ENCODE data around the gene MMP17. TPM values are rescaled to one million over a fixed set of nuclear protein-coding genes. Genes with fewer than 3 reads are reported as not detected.
A peak's percentile ranks its signal among the peaks of the same experiment; 100 is the strongest.

The MMP17 gene
- 1 to 10 TPM; 3.1 to 7.1 (median 5.9) TPM for total RNA-seq

DNA sequence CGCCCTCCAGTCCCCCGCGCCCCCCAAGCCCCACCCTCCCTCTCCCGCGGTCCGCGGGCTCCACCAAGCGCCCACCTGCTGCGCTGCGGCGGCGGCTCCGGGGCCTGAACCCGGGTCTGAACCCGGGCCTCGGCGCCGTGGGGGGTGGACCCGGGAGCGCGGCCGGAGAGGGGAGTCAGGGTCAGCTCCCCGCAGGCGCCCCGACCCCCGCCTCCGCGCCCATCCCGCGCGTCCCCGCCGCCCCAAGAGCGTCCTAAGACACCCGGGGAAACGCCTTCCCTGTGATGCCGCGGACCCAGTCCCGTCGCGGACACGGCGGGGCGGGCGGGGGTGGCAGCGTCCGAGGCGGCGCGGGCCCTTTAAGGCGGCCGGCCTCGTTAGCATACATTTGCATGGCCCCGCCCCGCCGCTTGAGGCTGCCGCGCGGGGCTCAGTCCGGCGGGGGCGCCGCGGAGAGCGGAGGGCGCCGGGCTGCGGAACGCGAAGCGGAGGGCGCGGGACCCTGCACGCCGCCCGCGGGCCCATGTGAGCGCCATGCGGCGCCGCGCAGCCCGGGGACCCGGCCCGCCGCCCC lies at the start of gene MMP17:
Gene MMP17 (plus strand): TSS at position 433 of the 574 bp plus-strand sequence. CDS start 102 bp downstream, at position 535.
- Histone ChIP-seq H3K9me3 (no peaks in the 10 kb centered on the region), H3K27me3 (peaks cover 2 to 45% (median 28%) of the 10 kb centered on the region in 4 donors), H3K36me3 (no peaks in the 10 kb centered on the region), H3K4me1 (peaks cover 34 to 51% (median 37%) of the 10 kb centered on the region in 4 donors), H3K27ac (peak within 1 kb of the TSS in 1 of 4 donors; percentile 9), H3K4me3 (peak within 1 kb of the TSS; percentile 24 to 53 (median 48))
- ATAC-seq (ENCODE audit: low FRiP score in 2 of 2) (peak in 1 of 2 donors; percentile 76), DNase-seq (peak; percentile 45 to 90)
- 4% methylated on average over 26 of the region's 86 CpGs; no CpG with 5 or more reads in 1 of the 2 donors for WGBS, 2 donors
- TF ChIP-seq, protein P1, sequence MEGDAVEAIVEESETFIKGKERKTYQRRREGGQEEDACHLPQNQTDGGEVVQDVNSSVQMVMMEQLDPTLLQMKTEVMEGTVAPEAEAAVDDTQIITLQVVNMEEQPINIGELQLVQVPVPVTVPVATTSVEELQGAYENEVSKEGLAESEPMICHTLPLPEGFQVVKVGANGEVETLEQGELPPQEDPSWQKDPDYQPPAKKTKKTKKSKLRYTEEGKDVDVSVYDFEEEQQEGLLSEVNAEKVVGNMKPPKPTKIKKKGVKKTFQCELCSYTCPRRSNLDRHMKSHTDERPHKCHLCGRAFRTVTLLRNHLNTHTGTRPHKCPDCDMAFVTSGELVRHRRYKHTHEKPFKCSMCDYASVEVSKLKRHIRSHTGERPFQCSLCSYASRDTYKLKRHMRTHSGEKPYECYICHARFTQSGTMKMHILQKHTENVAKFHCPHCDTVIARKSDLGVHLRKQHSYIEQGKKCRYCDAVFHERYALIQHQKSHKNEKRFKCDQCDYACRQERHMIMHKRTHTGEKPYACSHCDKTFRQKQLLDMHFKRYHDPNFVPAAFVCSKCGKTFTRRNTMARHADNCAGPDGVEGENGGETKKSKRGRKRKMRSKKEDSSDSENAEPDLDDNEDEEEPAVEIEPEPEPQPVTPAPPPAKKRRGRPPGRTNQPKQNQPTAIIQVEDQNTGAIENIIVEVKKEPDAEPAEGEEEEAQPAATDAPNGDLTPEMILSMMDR (IDR thresholded peaks at IDR 0.05) = no peak
- TF ChIP-seq EP300 (IDR thresholded peaks at IDR 0.05) (no peak), POLR2AphosphoS5 (IDR thresholded peaks at IDR 0.05) (no peak), POLR2A (IDR thresholded peaks at IDR 0.05) (no peak)

DNA sequence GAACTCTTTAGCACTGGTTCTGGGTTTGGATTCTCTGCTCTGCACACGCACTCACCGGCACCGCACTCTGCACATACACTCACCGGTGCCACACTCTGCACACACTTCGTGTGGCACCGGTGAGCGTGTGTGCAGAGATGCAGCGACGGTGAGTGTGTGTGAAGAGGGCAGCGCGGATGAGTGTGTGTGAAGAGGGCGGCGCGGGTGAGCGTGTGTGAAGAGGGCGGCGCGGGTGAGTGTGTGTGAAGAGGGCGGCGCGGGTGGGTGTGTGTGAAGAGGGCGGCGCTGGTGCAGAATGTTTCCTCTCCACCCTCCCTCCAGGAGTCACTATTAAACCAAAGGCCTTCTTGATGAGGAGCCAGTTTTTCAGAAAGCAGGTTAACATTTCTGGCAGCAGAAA lies 49.2 kb upstream of the MMP17 start:
- Histone ChIP-seq H3K36me3 (peaks cover 6 to 72% (median 45%) of the 10 kb centered on the region in 4 donors), H3K4me3 (no peak overlapping the region), H3K9me3 (no peaks in the 10 kb centered on the region), H3K27me3 (no peaks in the 10 kb centered on the region), H3K4me1 (peaks cover 0 to 4% (median 0%) of the 10 kb centered on the region in 4 donors), H3K27ac (no peak overlapping the region)
- DNase-seq = peak in 1 of 2 donors; percentile 63
- WGBS, 2 donors = 92 to 97% methylated on average over 23 of the region's 23 CpGs
- ATAC-seq (ENCODE audit: low FRiP score in 2 of 2) = no peak
- TF ChIP-seq, protein P1 (IDR thresholded peaks at IDR 0.05) = no peak

DNA sequence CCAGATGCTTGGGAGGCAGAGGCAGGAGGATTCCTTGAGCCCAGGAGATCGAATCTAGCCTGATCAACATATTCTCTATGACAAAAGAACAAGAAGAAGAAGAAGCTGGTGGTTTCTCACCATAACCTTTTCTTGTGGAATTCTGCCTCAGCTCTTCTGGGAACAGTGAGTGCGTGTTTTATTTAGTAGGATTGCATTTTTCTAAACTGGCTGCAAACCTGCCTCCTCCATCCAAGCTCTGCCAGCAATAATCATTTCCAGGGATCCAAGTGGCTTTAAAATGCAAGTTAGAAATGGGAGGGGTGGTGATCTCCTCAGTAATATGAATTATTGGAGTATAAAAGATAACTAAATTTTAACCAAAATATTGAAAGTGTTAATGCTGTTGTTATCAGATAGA lies 46.1 kb upstream of the MMP17 start:
- ATAC-seq (ENCODE audit: low FRiP score in 2 of 2) (no peak), DNase-seq (no peak)
- Histone ChIP-seq H3K27me3 (no peaks in the 10 kb centered on the region), H3K36me3 (peaks cover 17 to 86% (median 60%) of the 10 kb centered on the region in 4 donors), H3K4me3 (no peak overlapping the region), H3K27ac (no peak overlapping the region), H3K9me3 (no peaks in the 10 kb centered on the region), H3K4me1 (no peaks in the 10 kb centered on the region)
- whole genome bisulfite sequencing, 2 donors = 89 to 96% methylated on average over 2 of the region's 2 CpGs
- no peak for TF ChIP-seq POLR2A (IDR thresholded peaks at IDR 0.05)
- TF ChIP-seq, protein P1 (IDR thresholded peaks at IDR 0.05) = no peak
- TF ChIP-seq EP300 (IDR thresholded peaks at IDR 0.05) = no peak

DNA sequence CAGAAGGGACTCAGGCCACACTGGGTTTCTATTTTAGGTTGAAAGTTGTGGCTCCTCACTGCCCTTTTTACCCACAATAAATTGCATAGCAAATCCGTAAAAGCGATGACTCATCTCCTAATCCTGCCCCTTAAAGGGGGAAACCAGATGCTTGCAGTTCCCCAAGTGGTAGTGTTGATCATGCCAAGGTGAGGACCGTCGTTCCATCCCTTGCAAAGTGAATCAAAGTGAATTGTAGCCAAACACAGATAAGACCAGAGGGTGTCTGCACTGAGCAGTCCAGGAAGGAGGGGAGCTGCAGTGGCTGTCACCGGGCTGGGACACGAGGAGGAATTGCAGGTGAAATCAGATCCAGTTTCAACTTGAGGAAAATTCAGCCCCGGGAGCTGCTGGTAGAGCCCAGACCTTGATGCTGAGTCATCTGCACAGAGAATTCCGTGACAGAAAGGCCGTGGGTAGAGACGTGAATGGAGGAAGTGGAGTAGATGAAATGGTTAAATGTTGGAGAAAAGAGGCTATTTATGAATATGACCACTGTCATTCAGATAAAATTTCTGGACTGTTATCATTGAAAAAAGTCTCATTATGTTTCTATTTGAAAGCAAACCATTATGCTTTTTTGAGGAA lies 44.2 kb upstream of the MMP17 start:
- WGBS, 2 donors = 70 to 76% methylated on average over 10 of the region's 10 CpGs
- H3K36me3 ChIP-seq = peaks cover 18 to 89% (median 63%) of the 10 kb centered on the region in 4 donors
- no peak for DNase-seq

More for the DNA sequence above, 44.2 kb upstream of the MMP17 start:
- no peak for ATAC-seq (ENCODE audit: low FRiP score in 2 of 2)
- no peaks in the 10 kb centered on the region for H3K27me3 ChIP-seq
- TF ChIP-seq POLR2A (IDR thresholded peaks at IDR 0.05) (no peak), EP300 (IDR thresholded peaks at IDR 0.05) (no peak), POLR2AphosphoS5 (IDR thresholded peaks at IDR 0.05) (no peak)
- TF ChIP-seq, protein P1 (IDR thresholded peaks at IDR 0.05) = no peak
- H3K9me3 ChIP-seq = no peaks in the 10 kb centered on the region
- H3K4me3 ChIP-seq = no peak overlapping the region
- no peaks in the 10 kb centered on the region for H3K4me1 ChIP-seq
- H3K27ac ChIP-seq = no peak overlapping the region
